ENCODE data around the gene STARD3. TPM values are rescaled to one million over a fixed set of nuclear protein-coding genes. Genes with fewer than 3 reads are reported as not detected.

STARD3 gene
- total and polyA plus RNA-seq, 9 of the 15 experiments (the other 6 are each of a cell fraction or from before 2014, with no cell fraction given) = 0.63 to 87.0 (median 46.0) TPM

GRCh38 chr17:39667945-39668924, 31.3 kb downstream of the STARD3 start, which contains the start of gene PNMT (continued):
- TF ChIP-seq MYC (IDR thresholded peaks at IDR 0.05; ENCODE audit: low read depth, low read length) (peak; percentile 92), MYC (CRISPR knock-in tag; IDR thresholded peaks at IDR 0.05; ENCODE audit: borderline replicate concordance, low read depth) (no peak), FOXP1 (CRISPR knock-in tag; IDR thresholded peaks at IDR 0.05) (peak; percentile 42; the same call in 1 of the 2 replicates), RNF2 (IDR thresholded peaks at IDR 0.05) (peak; percentile 49; the same call in 1 of the 2 replicates), KDM4B (IDR thresholded peaks at IDR 0.05; ENCODE audit: borderline replicate concordance in 2 of 2, low read depth in 1 of 2) (no peak), ZNF586 (CRISPR knock-in tag; conservative IDR thresholded peaks at IDR 0.05) (no peak), ZNF277 (CRISPR knock-in tag; IDR thresholded peaks at IDR 0.05; ENCODE audit: borderline replicate concordance) (no peak), HCFC1 (IDR thresholded peaks at IDR 0.05; ENCODE audit: low read depth, low read length) (0 out of 2 replicates have a peak, but pooled peaks have one; percentile 16), ELF1 (tag; IDR thresholded peaks at IDR 0.05) (no peak), KDM1A (IDR thresholded peaks at IDR 0.05) (no peak), MYBL2 (IDR thresholded peaks at IDR 0.05; ENCODE audit: low read depth) (no peak), MYBL2 (CRISPR knock-in tag; IDR thresholded peaks at IDR 0.05; ENCODE audit: borderline replicate concordance) (no peak), SIN3B (IDR thresholded peaks at IDR 0.05; ENCODE audit: low read depth) (peak; percentile 44; the same call in 1 of the 2 replicates), ZNF695 (CRISPR knock-in tag; IDR thresholded peaks at IDR 0.05) (no peak), MCM7 (IDR thresholded peaks at IDR 0.05) (no peak), BCOR (IDR thresholded peaks at IDR 0.05) (peak; percentile 99), TRIM28 (IDR thresholded peaks at IDR 0.05) (no peak), GTF2E2 (tag; IDR thresholded peaks at IDR 0.05) (no peak), MBD2 (IDR thresholded peaks at IDR 0.05; ENCODE audit: borderline replicate concordance, low read depth) (no peak), DPF2 (IDR thresholded peaks at IDR 0.05) (peak; percentile 51; the same call in 1 of the 2 replicates), ELF4 (CRISPR knock-in tag; IDR thresholded peaks at IDR 0.05) (peak; percentile 36; the same call in 1 of the 2 replicates), CLOCK (CRISPR knock-in tag; IDR thresholded peaks at IDR 0.05; ENCODE audit: borderline replicate concordance) (no peak), ZNF165 (CRISPR knock-in tag; IDR thresholded peaks at IDR 0.05; ENCODE audit: borderline replicate concordance) (no peak)
